Neural cell (in vitro differentiated cells): ENCODE data around the gene N4BP2.

ENCODE experiments used
- EP300 ChIP-seq: fragments of 450-650 bp; conservative IDR thresholded peaks from 2 replicates; pipeline ENCODE4 v1.6.1; 2014; ENCODE audit warnings: antibody characterized with exemption, mild to moderate bottlenecking, moderate library complexity; ENCODE audit not compliant: poor library complexity, severe bottlenecking
- POLR2AphosphoS5 ChIP-seq: IDR thresholded peaks from 2 replicates; pipeline ENCODE4 v1.6.1; 2012
- TF ChIP-seq, protein P1 (sequence below): fragments of 450-650 bp; IDR thresholded peaks from 2 replicates; pipeline ENCODE4 v1.5.1; 2014; ENCODE audit warnings: antibody characterized with exemption, mild to moderate bottlenecking, moderate library complexity; ENCODE audit not compliant: poor library complexity, severe bottlenecking
- TF ChIP-seq, protein P2 (sequence below): IDR thresholded peaks from 2 replicates; pipeline ENCODE4 v1.6.1; 2012; ENCODE audit warnings: borderline replicate concordance

DNA sequence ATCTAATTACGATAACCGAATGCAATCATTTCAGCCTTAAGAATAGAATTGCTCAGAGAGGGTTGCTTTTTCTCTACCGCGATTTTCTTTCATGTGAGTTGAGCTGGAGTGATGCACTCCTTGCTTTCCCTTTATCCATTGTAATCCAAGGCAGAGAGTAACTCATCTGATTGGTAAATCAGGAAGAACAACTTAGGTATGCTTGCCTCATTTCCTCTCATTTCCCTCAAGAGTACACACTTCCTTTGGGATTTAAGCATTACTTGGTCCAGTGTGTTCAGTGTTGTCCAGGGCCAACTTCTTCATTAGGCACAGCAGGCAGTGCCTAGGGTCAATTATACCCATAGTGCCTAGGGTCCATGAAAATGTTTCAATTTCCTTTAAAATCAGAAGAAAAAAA, 15.7 kb upstream of the N4BP2 start:
- TF ChIP-seq EP300 (no peak), POLR2AphosphoS5 (no peak)
- TF ChIP-seq, protein P1, sequence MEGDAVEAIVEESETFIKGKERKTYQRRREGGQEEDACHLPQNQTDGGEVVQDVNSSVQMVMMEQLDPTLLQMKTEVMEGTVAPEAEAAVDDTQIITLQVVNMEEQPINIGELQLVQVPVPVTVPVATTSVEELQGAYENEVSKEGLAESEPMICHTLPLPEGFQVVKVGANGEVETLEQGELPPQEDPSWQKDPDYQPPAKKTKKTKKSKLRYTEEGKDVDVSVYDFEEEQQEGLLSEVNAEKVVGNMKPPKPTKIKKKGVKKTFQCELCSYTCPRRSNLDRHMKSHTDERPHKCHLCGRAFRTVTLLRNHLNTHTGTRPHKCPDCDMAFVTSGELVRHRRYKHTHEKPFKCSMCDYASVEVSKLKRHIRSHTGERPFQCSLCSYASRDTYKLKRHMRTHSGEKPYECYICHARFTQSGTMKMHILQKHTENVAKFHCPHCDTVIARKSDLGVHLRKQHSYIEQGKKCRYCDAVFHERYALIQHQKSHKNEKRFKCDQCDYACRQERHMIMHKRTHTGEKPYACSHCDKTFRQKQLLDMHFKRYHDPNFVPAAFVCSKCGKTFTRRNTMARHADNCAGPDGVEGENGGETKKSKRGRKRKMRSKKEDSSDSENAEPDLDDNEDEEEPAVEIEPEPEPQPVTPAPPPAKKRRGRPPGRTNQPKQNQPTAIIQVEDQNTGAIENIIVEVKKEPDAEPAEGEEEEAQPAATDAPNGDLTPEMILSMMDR = no peak
- TF ChIP-seq, protein P2, sequence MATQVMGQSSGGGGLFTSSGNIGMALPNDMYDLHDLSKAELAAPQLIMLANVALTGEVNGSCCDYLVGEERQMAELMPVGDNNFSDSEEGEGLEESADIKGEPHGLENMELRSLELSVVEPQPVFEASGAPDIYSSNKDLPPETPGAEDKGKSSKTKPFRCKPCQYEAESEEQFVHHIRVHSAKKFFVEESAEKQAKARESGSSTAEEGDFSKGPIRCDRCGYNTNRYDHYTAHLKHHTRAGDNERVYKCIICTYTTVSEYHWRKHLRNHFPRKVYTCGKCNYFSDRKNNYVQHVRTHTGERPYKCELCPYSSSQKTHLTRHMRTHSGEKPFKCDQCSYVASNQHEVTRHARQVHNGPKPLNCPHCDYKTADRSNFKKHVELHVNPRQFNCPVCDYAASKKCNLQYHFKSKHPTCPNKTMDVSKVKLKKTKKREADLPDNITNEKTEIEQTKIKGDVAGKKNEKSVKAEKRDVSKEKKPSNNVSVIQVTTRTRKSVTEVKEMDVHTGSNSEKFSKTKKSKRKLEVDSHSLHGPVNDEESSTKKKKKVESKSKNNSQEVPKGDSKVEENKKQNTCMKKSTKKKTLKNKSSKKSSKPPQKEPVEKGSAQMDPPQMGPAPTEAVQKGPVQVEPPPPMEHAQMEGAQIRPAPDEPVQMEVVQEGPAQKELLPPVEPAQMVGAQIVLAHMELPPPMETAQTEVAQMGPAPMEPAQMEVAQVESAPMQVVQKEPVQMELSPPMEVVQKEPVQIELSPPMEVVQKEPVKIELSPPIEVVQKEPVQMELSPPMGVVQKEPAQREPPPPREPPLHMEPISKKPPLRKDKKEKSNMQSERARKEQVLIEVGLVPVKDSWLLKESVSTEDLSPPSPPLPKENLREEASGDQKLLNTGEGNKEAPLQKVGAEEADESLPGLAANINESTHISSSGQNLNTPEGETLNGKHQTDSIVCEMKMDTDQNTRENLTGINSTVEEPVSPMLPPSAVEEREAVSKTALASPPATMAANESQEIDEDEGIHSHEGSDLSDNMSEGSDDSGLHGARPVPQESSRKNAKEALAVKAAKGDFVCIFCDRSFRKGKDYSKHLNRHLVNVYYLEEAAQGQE = no peak
